DLD1 (cell line): Measurements from ENCODE around the gene SLC29A3.

Source experiments
- in situ Hi-C: cut with HindIII; loops from 2 replicates; pipeline ENCODE4 v1.10.0; 2017; ENCODE audit warnings: low sequenced_read_pairs

SLC29A3 gene

DNA sequence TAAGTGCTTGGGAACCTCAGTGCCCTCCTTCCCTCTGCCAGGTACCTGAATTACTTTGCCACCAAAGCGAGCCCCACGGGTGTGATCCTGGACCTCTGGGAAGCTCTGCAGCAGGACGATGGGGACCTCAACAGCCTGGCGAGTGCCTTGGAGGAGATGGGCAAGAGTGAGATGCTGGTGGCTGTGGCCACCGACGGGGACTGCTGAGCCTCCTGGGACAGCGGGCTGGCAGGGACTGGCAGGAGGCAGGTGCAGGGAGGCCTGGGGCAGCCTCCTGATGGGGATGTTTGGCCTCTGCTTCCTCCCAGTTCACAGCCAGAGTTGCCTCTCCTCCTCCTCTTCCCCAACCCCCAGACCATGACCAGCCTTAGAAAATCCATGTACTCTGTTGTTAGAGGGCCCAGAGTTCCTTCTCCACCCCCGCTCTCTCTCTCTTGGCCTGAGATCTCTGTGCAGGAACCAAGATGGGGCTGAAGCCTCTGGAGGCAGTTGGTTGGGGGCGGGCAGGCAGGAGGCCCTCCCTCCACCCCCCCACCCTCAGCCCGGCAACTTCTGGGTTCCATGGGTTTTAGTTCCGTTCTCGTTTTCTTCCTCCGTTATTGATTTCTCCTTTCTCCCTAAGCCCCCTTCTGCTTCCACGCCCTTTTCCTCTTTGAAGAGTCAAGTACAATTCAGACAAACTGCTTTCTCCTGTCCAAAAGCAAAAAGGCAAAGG, 19.8 kb upstream of the SLC29A3 start:
- in situ Hi-C loops = no loop called here

DNA sequence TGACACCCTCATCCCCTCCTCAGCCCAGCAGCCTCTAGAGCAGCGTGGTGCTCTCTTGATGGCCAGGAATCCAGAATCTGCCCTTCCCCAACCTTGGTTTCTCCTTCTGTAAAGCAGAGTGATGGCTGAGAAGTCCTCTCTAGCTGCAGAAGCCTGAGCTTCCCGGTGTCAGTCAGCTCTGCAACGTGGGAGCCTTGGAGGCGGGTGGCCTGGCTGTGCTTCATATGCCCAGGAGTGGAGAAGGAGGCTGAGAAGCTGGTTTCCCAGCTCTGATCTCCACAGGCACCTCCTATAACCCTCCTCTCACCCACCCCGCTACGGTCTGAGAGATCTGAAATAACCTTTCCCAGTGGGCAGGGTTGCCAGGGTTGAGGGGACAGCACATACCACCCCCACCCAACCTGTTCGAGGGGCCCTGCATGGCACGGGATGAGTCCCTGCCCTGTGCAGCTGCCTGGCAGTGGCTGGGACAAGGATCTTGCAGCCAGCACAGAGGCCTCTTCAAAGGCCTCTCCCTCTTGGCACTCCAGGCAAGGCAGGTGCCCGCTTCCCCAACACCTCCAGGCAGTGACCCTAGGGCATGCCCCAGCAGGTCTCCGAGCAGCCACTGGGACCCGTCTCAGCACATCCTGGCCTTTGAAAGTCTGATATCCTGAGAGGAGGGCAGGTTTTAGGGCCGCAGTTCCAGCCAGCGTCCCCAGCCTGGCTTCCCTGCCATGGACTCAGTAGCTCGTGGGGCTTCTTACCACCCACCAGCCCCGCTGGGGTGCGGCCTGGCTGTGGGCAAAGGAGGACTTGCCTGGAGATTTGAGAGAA, 18.3 kb upstream of the SLC29A3 start:
- in situ Hi-C loops = no loop called here

DNA sequence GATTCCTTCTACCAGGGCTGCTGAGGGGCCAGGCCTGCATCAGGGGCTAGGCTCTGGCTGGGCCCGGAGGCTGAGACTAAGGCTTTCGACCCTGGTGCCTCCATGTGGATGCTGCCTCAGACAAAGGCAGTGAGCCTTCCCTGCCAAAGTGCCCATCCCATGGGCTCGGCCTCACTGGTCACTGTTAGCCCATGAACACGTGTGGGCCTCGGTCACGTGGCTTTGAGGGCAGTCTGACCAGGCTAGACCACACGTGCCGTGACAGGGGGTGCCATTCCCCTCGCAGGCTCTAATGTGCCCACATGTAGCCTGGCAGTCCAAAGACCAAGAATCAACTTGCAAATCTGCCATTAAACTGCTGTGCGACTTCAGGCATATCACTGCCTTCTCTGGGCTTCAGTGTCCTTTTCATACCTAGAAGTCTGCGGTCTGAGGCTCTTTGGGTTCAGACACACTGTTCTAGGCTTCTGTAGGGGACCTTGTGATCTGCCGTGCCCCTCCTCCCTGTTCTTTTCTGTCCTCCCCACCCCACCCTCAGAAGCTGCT, 17.6 kb upstream of the SLC29A3 start:
- in situ Hi-C loops = no loop called here

DNA sequence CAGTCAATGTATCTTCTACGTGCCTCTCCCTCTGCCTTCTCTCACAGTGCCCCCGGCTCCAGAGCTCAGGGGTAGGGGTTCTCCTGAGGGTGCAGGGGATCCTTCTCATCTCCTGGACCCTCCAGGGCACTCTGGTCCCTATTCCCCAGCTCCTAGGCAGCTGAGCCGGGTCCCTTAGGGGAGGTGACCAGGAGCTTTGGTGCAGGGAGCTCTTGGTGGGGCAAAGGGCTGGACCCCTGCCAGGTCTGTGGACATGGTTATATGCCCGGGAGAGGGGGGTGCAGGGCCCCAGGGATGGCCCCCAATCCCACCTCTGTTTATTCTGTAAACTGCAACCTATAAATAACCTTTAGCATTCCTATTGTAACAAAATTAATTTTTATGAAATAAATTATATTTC, 16.6 kb upstream of the SLC29A3 start:
- in situ Hi-C loops = no loop called here

DNA sequence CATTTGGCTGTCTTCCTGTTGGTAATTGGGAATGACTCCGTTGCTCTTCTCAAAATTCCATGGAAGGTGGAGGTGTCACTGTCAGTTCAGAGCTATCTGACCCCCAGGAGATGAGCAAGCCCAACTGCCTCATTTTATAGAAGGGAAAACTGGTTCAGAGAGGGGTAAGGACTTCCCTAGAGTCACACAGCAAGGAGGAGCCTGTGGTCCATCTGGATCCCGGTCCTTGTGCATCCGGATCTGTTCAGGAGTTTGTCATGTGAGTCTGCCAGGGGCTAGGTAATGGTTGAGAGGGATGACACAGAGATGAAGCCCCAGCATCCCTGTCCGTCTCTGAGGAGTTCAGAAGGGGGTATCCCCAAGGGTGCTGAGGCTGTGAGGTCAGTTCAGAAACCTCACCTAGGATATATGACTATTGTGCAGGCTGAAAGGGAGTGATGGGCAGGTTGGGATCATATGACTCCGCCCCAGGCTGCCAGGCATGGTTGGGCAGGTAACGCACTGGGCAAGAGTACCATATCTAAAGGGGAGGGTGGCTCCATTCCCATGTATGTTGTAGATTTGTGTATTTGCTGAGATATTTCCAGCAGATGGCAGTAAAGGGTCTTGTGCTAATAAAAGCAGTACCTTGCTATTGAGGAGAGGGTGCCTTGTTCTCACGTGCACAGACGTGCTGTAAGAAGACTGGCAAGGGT, 16.0 kb upstream of the SLC29A3 start:
- in situ Hi-C loops = no loop called here

DNA sequence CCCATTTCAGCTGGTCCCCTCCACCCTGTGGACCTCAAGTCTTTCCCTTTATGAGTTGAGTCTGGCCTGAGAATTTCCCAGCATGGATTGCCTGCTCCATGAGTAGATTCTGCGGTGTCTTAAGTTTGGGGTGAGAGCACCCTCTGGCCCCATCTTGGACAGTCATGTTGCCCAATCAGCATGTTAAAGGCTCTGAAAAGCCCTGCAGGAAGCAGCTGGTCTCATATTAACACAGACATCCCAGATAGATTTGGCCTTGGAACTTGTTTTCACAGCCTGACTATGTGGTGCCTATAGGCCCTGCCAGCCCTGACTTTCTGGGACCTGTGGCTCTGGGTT, 15.5 kb upstream of the SLC29A3 start:
- in situ Hi-C loops = no loop called here

DNA sequence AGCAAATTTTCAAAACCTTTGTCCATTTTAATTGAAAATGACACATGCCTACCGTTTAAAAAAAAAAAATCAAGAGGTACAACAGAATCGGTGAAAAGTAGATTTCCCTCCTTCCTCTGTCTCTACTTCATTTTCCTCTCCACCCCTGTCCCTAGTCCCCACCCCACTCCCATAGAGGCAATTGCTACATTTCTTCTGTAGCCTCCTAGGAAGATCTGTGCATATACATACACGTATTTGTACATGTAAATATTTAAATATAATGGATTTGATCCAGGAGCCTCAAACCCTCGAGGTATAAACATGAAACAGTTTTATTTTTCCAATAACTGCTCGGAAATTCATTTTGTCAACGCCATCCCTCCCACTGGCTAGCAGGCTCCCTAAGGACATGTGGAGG, 14.1 kb upstream of the SLC29A3 start:
- in situ Hi-C loops = no loop called here

DNA sequence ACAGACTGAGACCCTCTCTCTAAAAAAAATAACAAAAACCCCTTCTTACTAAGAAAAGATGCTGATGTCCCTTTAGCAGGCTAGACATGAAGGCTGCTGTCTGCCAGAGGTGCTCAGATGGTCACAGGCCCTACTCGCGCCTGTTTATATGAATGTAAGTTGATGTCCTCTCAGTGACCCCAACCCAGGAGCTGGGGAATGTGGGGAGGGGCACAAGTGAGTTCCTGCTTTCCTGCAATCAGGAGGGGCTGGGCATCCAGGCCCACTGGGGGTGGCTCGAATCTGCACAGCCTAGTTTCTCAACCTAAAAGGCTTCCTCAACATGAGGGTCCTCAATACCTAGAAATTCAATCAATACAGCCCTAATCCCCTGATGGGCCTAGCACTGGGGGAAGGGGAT, 12.1 kb upstream of the SLC29A3 start:
- in situ Hi-C loops = no loop called here

DNA sequence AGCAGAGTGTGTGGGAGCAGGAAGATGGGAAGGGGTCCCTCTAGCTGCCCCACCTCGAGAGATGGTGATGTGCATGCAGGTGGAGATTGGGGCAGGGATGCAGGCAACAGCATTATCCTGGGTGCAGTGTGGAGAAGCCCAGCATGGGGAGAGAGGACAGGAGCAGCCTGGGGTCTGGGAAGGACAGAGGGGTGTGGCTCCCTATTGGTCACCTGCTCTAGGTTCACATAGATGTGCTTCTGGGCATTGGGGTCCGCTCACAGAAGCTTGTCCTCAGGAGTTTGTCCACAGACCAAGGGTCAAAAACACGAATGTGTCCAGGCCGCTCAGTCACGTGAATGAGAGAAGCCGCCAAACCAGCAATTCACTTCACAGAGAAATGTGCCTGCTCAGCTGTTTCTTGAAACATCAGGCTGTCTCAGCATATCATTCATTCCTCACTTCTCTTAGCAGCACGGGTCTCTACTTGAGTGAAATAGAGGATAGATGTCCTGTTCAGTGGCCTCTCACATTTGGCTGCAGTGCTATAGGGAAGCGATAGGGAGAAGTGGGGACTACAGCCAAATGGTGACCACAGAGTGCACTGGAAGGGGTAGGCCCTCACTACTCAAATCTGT, 11.5 kb upstream of the SLC29A3 start:
- in situ Hi-C loops = no loop called here

DNA sequence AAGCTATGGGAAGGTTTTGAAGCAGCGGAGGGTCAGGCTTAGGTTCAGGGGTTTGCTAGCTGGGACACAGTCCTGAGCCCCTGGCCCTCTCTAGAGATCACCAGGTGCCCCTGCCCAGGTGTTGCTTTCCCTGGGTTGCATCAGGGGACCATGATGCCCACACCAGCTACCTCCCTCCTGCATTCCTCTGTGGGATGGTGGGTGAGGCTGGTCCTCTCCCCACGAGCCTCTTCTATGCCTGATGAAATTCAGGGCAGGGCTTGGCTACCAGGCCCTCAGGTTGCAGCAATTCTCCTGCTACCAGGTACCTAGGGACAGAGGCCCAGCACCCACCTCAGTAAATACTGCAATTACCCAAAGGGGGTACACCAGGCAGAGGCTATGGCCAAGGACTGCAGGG, 10.8 kb upstream of the SLC29A3 start:
- in situ Hi-C loops = no loop called here

DNA sequence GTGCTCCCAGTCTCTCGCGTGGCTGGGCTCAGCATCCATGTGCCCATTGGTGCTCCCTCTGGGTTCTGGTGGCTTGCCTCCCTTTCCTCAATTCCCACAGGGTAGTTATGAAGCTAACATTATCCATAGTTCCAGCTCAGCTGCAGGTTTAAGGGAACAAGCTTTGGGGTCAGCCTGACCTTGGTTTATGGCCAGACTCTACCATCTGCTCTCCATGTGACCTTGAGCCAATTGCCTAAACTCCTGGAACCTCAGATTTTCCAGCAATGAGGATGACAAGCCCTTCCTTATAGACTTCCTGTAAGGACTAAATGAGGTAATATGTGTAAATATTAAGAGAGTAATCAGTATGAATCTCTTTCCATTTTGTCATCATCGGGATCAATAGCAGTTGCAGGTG, 10.1 kb upstream of the SLC29A3 start:
- in situ Hi-C loops = no loop called here

DNA sequence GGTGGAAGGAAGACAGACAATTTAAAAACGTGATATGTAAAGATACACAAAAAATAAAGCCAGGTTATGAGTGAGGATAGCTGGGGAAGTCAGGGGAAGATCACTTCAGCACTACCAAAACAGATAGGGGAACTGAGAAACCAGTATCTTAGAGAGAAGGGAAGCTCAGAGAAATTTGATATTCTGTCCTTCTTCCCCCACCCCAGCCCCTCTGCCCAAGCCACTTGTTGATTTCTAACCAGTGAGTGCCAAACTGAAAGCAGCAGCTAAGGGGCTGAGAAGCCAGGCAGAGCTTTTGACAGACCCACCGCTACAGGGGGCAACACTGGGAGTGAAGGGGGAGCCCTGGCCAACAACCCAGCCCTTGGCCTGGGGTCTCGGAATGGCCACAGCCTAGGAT, 9.1 kb upstream of the SLC29A3 start:
- in situ Hi-C loops = no loop called here

DNA sequence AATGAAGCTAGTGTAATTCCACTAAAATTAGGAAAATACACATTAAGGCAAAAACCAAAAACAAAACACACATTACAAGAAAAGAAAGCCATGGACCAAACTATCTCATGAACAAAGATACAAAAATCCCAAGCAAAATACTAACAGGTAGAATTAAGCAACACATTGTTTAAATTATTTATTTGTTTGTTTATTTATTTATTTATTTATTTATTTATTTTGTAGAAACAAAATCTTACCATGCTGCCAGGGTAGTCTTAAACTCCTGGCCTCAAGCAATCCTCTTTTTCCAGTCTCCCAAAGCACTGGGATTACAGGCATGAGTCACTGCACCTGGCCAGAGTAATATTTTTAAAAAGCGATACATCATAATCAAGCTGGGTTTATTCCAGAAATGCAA, 6.8 kb upstream of the SLC29A3 start:
- in situ Hi-C loops = no loop called here

DNA sequence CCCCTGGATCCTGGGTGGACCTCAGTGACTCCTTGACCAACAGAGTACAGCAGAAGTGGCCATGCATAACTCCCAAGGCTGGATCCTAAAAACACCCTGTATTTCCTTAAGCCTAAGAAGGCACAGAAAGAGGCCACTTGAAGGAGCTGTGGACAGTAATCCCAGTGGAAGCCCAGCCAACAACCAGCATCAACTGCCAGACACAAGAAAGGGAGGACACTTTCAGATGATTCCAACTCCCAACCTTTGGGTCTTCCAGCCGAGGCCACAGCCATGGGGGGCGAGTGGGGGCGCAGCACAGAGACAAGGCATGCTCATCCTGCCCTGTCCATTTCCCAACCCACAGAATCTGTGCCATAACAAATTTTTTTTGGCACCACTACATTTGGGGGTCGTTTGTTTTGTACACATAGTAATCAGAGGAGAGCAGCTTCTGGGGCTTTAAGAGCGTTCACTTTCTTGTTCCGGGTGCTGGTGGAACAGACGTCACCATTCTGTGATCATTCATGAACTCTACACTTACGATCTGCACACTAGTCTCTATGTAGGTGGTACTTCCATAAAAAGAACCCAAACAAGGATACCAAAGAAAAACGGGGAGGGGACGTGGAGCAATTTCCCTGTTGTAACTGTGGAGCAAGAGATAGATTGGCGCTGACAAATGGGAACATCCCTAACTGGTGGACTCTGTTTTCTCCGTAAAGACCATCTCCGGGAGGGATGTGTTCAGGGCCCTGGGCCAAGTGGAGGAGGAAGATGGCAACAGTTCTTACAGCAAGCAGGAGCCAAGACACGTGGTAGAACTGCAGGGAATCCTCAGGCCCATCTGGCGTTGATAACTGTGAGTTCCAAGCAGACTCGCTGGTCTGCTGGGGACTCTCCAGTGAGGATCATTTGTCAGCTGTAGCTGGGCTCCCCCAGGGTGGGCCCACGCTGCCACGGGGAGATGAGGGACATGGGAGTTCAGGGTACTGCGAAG, 6.0 kb upstream of the SLC29A3 start:
- in situ Hi-C loops = no loop called here

DNA sequence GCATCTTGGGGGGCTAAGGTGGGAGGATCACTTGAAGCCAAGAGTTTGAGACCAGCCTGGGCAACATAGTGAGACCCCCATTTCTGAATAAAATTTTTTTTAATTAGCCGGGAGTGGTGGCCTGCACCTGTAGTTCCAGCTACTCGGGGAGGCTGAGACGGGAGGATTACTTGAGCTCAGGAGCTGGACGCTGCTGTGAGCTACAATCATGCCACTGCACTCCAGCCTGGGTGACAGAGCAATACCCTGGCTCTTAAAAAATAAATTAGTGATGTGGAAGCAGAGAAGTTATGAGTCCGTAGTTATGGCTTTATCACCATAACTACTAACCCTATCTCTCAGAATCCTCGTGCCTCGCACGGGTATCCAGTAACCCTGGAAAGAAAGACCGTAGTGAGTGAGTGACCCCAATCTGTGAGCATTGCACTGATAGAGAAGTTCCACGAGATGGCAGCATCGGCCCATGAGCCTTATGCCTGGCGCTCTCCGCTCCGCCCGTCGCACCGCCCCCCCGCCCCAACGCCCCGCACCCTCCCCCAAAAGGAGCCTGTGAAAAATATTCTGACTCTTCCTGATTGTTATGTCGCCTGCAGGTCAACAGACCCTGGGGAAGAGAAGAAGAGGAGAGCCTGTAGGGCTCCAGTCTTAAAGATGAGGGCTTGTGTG, 4.9 kb upstream of the SLC29A3 start:
- in situ Hi-C loops = no loop called here

DNA sequence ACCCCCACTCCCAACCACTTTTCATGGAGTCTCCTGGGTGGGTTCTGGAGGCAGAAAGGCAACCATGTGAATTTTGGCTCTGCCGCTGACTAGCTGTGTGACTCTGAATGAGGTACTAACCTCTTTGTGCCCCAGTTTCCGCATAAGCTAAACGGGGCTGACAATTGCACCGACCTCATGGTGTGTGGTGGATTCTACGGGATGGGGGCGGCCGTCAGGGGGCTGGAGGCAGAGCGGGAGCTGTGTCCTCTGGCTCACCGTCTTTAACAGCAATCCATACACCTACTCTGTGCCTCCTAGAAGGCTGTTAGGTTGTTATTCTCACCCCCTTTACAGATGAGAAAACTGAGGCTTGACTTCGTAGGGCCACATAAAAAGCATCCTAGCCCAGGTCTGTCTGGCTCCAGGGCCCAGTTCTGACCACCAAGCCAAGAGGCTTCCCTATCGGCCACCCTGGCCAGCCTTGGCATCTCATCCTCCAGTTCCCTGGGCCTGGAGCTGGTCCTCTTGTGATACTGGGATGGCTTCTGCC, 4.3 kb upstream of the SLC29A3 start:
- in situ Hi-C loops = no loop called here

DNA sequence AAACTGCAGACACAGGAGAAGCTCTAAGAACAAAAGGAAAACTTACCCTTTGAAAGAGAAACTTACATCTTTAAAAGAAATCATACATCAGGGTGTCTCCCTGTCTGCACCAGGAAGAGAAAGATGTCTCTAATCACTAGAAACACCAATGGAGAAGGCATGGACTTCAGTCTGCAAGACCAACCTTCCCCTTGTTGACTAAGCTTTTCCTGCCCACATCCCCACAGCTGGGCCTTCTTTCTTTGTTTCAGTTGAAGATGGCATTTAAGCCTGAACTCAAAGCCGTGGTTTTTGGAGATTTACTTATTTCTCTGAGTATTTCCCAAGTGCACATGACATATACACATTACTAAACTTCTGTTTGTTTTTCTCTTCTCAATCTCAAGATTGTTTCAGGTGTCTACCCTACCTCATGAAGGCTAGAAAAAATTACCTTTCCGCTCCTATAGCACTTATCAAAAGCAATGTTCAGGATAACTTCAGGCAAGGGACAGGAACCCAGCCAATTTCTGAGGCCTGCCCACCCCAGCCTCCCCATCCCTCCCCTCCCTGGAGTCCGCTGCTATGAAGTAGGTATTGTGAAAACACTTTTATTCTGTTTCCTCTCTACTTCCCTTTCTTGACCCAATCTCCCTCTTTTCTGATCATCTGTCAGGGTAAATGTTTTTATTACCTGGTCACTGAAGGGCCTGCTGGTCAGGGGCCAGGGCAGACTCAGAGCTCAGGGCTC, 2.8 kb upstream of the SLC29A3 start:
- in situ Hi-C loops = no loop called here

DNA sequence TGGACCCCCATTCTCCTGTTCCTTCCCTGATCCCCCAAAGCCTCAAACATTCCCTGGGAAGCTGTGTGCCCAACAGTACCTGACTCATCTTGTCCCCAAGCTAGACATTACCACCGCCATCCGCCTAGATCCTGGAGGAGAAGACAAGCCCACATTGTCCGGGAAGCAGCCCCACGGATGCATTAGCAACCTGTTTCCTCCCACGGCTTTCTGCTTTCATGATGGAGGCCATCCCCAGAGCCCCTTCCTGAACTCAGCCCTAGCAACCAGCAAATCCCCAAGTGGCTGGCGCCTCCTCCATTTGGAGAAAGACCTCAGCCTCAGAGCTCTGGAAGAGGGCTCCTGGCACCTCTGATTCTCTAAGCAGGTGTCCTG, 2.3 kb upstream of the SLC29A3 start:
- in situ Hi-C loops = no loop called here

DNA sequence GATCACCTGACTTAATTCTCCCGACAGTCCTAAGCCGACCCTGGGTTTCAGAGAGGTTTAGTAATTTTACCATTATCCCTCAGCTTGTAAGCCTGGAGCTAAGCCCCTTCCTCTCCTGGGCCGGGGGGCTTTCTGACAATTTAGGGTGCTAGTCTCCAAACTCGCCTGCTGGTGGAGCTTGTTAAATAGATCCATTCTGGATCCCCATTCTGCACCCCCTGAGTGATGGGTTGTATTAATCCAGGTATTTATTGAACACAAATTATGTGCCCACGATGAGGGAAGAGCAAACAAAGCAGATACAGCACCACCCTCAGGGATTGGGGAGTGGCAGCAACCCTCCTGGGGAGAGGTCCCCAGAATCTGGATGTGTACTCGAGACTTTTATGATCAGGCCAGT, 1.3 kb upstream of the SLC29A3 start:
- in situ Hi-C loops = no loop called here
